HG03442 (cell line): Measurements from ENCODE around the gene MSMB.
"Not testable (repeated sequence)": the region's sequence is repeated elsewhere in the genome, so short reads cannot be mapped to it uniquely, and the experiment has no call there.

Experiments
- ATAC-seq: cut with Tn5 transposase; IDR thresholded peaks from one replicate; pipeline ENCODE4 v1.9.1; 2021; ENCODE audit warnings: mild to moderate bottlenecking, moderate library complexity; ENCODE audit not compliant: unreplicated experiment

Gene MSMB

GRCh38 chr10:46070749-46071148, 24.7 kb upstream of the MSMB start:
- ATAC-seq = no peak

- no peak for ATAC-seq
Measured at GRCh38 chr10:46069771-46070463, 23.8 kb upstream of the MSMB start.

DNA sequence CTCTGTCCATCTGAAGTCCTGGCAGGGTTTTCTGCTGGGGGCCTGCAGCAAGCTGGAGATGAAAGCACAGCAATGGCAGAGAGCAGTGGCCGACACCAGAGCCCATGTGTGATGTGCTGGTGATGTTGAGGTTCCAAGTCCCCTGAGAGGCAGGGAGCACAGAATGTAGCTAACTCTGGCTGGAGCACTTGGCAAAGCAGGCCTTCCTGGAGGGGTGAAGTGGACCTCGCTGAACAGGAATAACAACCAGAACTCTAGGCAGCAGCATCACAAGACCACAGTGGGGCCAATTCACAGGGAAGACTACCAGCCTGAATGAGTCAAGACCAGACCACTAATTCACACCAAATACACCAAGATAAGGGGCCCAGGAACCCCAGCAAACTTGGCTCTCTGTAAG, 22.8 kb upstream of the MSMB start:
- ATAC-seq = no peak

GRCh38 chr10:46068117-46068516, 22.0 kb upstream of the MSMB start:
- ATAC-seq = no peak

DNA sequence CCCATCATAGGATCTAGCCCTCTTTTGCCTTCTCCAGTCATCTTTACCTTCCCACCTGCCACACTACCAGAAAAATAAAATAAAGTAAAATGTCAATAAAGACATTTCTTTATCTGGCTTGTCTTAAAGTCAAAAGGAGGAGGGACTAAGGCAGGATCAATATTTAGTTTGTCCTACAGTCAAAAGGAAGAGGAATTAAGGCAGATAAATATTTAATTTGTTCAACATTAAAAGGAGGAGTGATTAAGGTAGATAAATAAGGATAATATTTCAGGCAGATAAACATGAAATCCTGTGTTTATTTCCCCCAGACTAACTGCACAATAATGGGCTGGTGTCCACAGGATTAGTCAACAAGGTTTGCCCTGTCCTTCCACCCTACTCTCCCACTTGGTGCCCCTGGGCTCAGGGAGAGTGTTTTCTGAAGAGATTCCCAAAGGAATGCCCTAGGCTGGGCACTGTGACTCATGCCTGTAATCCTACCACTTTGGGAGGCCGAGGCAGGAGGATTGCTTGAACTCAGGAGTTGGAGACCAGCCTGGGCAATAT, 18.3 kb upstream of the MSMB start:
- no peak for ATAC-seq

GRCh38 chr10:46062723-46063428, 16.8 kb upstream of the MSMB start:
- ATAC-seq = no peak

DNA sequence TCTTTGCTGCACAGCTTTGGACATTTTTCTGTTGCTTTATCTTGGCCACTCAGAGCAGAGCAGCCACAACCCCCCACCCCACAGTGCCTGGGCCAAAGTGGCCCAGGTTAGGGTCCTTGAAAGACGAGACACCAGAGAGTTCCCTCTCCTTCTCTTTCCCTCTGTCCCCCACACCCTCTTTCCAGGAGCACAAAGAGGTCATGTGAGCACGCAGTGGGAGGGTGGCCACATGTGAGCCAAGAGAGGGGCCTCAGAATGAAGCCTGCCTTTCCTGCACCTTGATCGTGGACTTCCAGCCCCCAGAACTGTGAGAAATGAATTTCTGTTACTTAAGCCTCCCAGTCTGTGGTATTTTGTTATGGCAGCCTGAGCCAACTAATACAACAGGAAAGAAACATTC, 14.6 kb upstream of the MSMB start:
- no peak for ATAC-seq

DNA sequence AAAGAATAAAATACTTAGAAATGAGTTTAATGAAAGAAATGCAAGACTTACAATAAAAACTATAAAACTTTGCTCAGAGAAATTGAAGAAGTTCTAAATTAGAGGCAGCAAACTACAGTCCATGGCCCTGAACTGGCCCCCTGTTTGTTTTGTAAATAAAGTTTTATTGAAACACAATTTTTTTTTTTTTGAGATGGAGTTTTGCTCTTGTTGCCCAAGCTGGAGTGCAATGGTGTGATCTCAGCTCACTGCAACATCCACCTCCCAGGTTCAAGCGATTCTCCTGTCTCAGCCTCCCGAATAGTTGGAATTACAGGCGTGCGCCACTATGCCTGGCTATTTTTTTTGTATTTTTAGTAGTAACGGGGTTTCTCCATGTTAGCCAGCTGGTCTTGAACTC, 11.9 kb upstream of the MSMB start:
- not testable (repeated sequence) for ATAC-seq

- no peak for ATAC-seq
Measured at GRCh38 chr10:46057038-46057437, 11.0 kb upstream of the MSMB start.

DNA sequence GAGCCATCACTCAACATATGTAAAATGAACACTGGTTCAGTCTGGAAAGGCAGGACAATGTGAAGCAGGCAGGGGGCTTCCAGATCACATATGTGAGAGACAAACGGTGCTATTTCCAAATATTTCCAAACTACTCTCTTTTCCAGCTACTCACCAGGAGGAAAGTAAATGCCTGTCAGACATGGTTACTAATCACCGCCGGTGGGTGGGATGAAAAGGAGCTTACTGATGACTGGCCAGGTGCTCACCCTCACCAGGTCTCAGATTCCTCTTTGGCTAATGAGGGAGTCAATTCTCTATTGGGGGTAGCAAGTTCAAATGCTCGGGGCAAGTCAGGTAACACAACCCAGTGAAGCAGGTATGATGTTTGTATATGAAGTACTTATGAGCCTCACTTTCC, 9.7 kb upstream of the MSMB start:
- no peak for ATAC-seq

DNA sequence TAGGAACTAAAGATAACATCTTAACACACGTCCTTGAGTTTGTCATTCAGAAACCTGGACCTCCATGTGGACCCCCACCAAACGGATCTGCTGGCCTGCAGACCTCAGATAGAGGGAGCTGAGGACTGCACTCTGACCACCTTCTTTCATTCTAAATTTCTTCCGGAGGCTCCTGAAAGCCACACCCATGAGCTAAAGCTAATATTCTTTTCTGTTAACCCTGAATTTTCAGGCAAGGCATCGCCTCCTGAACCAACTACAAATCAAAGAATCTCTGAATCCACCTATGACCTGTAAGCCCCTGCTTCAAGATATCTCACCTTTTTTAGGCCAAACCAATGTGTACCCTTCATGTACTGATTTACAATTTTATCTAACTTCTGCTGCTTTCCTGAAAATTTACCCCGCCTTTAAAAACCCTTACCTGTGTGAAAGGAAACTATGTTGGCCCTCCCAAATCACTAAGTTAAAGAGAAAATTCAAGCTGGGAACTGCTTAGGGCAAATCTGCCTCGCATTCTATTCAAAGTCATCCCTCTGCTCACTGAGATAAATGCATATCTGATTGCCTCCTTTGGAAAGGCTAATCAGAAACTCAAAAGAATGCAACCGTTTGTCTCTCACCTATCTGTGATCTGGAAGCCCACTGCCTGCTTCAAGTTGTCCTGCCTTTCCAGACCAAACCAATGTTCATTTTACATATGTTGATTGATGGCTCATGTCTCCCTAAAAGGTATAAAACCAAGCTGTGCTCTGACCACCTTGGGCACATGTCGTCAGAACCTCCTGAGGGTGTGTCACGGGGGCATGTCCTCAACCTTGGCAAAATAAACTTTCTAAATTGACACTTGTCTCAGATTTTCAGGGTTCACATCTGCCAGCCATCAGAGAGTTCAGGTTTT, 7.7 kb upstream of the MSMB start:
- ATAC-seq = no peak

- no peak for ATAC-seq
Measured at GRCh38 chr10:46052791-46053375, 6.8 kb upstream of the MSMB start.

DNA sequence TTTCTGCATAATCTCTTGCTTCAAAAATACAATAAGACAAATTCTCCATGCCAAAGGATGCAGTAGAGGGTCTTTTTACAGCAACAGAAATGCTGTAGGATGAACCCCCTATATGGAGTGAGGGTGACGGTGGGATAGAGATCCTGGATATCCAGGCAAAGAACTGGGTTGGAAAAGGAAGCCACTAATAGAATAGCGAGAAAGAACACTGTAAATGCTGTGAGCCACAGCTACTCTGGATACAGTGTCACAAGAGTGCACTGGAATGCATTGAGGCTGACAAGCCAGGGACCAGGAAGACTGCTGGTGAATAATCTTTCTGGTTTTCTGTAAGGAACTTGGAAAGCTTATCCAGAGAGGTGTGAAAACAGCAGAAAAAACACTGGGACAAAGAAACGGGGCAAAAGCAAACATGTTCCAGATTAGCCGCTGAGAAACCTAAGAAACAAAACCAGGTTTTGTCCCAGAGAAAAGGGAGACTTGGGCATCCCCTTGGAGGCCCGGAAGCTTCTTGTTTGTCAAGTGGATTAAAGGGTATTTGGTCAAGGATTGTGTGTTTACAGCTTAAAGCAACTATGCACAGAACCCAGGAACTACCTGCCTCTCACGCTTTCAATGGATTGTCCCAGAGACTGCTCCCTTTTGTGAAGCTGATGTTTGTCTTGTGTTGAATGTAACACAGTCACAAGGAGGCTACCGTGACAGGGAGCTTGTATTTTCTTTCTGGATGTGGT, 6.2 kb upstream of the MSMB start:
- ATAC-seq = no peak

- ATAC-seq = no peak
Measured at GRCh38 chr10:46050941-46051623, 5.0 kb upstream of the MSMB start.

DNA sequence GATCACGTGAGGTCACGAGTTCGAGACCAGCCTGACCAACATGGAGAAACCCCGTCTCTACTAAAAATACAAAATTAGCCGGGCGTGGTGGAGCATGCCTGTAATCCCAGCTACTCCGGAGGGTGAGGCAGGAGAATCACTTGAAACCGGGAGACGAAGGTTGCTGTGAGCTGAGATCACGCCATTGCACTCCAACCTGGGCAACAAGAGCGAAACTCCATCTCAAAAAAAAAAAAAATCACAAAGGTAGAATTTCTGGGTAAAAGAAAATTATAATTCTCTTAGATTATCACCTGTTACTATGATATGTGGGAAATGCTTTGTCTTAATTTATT, 3.4 kb upstream of the MSMB start:
- not testable (repeated sequence) for ATAC-seq

GRCh38 chr10:46048152-46048551, 2.1 kb upstream of the MSMB start:
- ATAC-seq = no peak

DNA sequence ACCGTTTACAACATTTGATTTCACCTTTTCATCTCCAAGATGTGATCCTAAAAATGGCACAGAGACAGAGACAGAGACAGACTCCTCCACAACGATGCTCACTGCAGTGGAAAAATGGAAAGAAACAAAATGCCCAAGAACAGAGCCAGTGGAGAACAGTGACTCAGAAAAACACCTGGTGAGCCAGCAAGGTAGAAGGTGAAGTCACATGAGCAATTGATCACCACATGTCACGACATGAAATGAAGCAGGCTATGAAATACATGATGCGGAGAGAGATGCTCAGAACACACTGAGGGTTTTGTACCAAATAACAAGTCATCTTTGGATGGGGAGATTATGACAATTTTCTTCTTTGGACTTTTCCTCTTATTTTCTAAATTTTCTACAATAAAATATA, 3.5 kb downstream of the MSMB start:
- ATAC-seq = no peak

DNA sequence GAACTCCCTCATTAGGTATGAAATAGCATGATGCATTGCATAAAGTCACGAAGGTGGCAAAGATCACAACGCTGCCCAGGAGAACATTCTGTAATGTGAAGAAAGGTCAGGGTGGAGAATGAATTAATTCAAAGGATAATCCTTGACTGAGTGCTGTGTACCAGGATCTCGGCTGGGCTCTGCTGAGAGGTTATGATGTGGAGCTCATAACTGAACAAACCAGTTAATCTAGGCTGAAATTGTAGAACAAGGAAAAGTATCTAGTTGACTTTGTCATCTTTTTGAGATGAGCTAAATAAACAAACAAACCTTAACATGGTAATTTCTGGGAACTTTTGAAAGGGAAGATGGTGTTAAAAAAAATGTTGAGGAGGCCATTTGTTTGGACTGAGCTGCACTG, 6.1 kb downstream of the MSMB start:
- ATAC-seq = no peak

GRCh38 chr10:46037107-46037825, 8.8 kb downstream of the MSMB start:
- no peak for ATAC-seq
